DMS79 (cell line): ENCODE data around the gene AGMO.
"Not testable (repeated sequence)": the region's sequence is repeated elsewhere in the genome, so short reads cannot be mapped to it uniquely, and the experiment has no call there.

Experiments used
- DNase-seq: peaks from one replicate; lab custom pipeline; 2025; lab: John Stamatoyannopoulos, UW

The AGMO gene

GRCh38 chr7:15315678-15316077 is 246.1 kb downstream of the AGMO start:
- DNase-seq: no peak

GRCh38 chr7:15314922-15315321 is 246.9 kb downstream of the AGMO start:
- DNase-seq: no peak

GRCh38 chr7:15313361-15313760 is 248.5 kb downstream of the AGMO start:
- DNase-seq: no peak

GRCh38 chr7:15309872-15310271 is 251.9 kb downstream of the AGMO start:
- no peak for DNase-seq

- DNase-seq: no peak
Measured at GRCh38 chr7:15308821-15309220, 253.0 kb downstream of the AGMO start.

GRCh38 chr7:15306296-15306695 is 255.5 kb downstream of the AGMO start:
- no peak for DNase-seq

GRCh38 chr7:15305002-15305600 is 256.7 kb downstream of the AGMO start:
- no peak for DNase-seq

- no peak for DNase-seq
Measured at GRCh38 chr7:15303357-15303756, 258.5 kb downstream of the AGMO start.

- not testable (repeated sequence) for DNase-seq
Measured at GRCh38 chr7:15300986-15301385, 260.8 kb downstream of the AGMO start.

GRCh38 chr7:15292138-15292537 is 269.7 kb downstream of the AGMO start:
- DNase-seq: no peak

- no peak for DNase-seq
Measured at GRCh38 chr7:15291699-15292098, 270.1 kb downstream of the AGMO start.

- no peak for DNase-seq
Measured at GRCh38 chr7:15288741-15289140, 273.1 kb downstream of the AGMO start.

GRCh38 chr7:15284396-15284795 is 277.4 kb downstream of the AGMO start:
- no peak for DNase-seq

- DNase-seq: no peak
Measured at GRCh38 chr7:15280078-15280733, 281.6 kb downstream of the AGMO start.

- DNase-seq: no peak
Measured at GRCh38 chr7:15279640-15280039, 282.2 kb downstream of the AGMO start.

GRCh38 chr7:15257689-15258088 is 304.1 kb downstream of the AGMO start:
- DNase-seq: no peak

GRCh38 chr7:15252181-15252580 is 309.6 kb downstream of the AGMO start:
- no peak for DNase-seq

- no peak for DNase-seq
Measured at GRCh38 chr7:15248514-15248913, 313.3 kb downstream of the AGMO start.

GRCh38 chr7:15245831-15246230 is 316.0 kb downstream of the AGMO start:
- DNase-seq: no peak

GRCh38 chr7:15239801-15240200 is 322.0 kb downstream of the AGMO start:
- no peak for DNase-seq

GRCh38 chr7:15236952-15237351 is 324.9 kb downstream of the AGMO start:
- DNase-seq: no peak

- DNase-seq: no peak
Measured at GRCh38 chr7:15234431-15234830, 327.4 kb downstream of the AGMO start.

- DNase-seq: no peak
Measured at GRCh38 chr7:15228831-15229230, 333.0 kb downstream of the AGMO start.

- no peak for DNase-seq
Measured at GRCh38 chr7:15225981-15226380, 335.8 kb downstream of the AGMO start.
